Measurements from ENCODE around the gene VAV1. TPM values are rescaled to one million over a fixed set of nuclear protein-coding genes. Genes with fewer than 3 reads are reported as not detected.

The VAV1 gene
- total and polyA plus RNA-seq, 2 of the 13 experiments (the other 11 are each of a cell fraction or from before 2014, with no cell fraction given): not detected

- ChIA-PET POLR2A (no interaction called here), CTCF (ENCODE audit: low intra/inter-chr PET ratio, low total read pairs) (no interaction called here)
- H3K79me2 ChIP-seq (ENCODE audit: insufficient read depth, low read length): no peaks in the 10 kb centered on the region
- FAIRE-seq (no peak), DNase-seq (ENCODE audit: low spot score) (no peak), ATAC-seq (no peak)
- no peaks in the 10 kb centered on the region for H3K36me3 ChIP-seq (replicated peaks in 1 of 2; ENCODE audit: control insufficient read depth in 1 of 2, insufficient read depth in 2 of 2, low read length in 2 of 2)
- no peaks in the 10 kb centered on the region for H4K20me1 ChIP-seq (ENCODE audit: insufficient read depth, low read length)
- peaks cover 0 to 5% of the 10 kb centered on the region in 2 experiments; a peak in 1 of 5 replicates for H3K27me3 ChIP-seq (ENCODE audit: control insufficient read depth in 1 of 2, insufficient read depth in 2 of 2, low read length in 2 of 2)
- no peak overlapping the region for H2AFZ ChIP-seq (ENCODE audit: low read length)
- H3K9me3 ChIP-seq (ENCODE audit: low read length): no peaks in the 10 kb centered on the region; the same call in 1 of the 2 replicates
- no peaks in the 10 kb centered on the region for H3K4me1 ChIP-seq (ENCODE audit: insufficient read depth, low read length)
- TF ChIP-seq ZSCAN29 (CRISPR knock-in tag; conservative IDR thresholded peaks at IDR 0.05) (no peak), SNAPC2 (CRISPR knock-in tag; IDR thresholded peaks at IDR 0.05) (no peak), TEF (CRISPR knock-in tag; IDR thresholded peaks at IDR 0.05) (no peak)
- H3K4me3 ChIP-seq (replicated peaks in 1 of 3; ENCODE audit: insufficient read depth in 1 of 3, low read depth in 2 of 3, low read length in 3 of 3): no peak overlapping the region
- no TSS peak for BruUV-seq (replicated peaks)
- H3K4me2 ChIP-seq (ENCODE audit: low read depth, low read length): no peak overlapping the region
- in situ Hi-C loops (cut with HindIII; ENCODE audit: extremely low pct_ligation_motif_present, low pct_unique_long_range_greater_than_20kb): no loop called here
- intact Hi-C loops (cut with micrococcal nuclease; ENCODE audit: unreplicated experiment): no loop called here
- no peak overlapping the region for H3K9ac ChIP-seq (ENCODE audit: insufficient read depth, low read depth, low read length)
- no peak overlapping the region for H3K27ac ChIP-seq (ENCODE audit: extremely low read length, insufficient read depth, low read length)
- 8% methylated on average over 4 of the region's 4 CpGs for WGBS (ENCODE audit: low lambda C conversion rate)
These were observed 105.3 kb downstream of the VAV1 start for GRCh38 chr19:6877766-6878165.

- intact Hi-C loops (cut with micrococcal nuclease; ENCODE audit: unreplicated experiment) (no loop called here), in situ Hi-C loops (cut with HindIII; ENCODE audit: extremely low pct_ligation_motif_present, low pct_unique_long_range_greater_than_20kb) (no loop called here)
- no TSS peak for BruUV-seq (replicated peaks)
- H3K4me1 ChIP-seq (ENCODE audit: insufficient read depth, low read length): no peaks in the 10 kb centered on the region
- H2AFZ ChIP-seq (ENCODE audit: low read length): no peak overlapping the region
- H3K4me3 ChIP-seq (replicated peaks in 1 of 3; ENCODE audit: insufficient read depth in 1 of 3, low read depth in 2 of 3, low read length in 3 of 3): no peak overlapping the region
- no peak for ATAC-seq
- H3K27ac ChIP-seq (ENCODE audit: extremely low read length, insufficient read depth, low read length): no peak overlapping the region
- H3K27me3 ChIP-seq (ENCODE audit: control insufficient read depth in 1 of 2, insufficient read depth in 2 of 2, low read length in 2 of 2): peaks cover 2 to 6% of the 10 kb centered on the region in 2 experiments; a peak in 1 of 5 replicates
- WGBS (ENCODE audit: low lambda C conversion rate): 31% methylated on average over 7 of the region's 7 CpGs
- no peaks in the 10 kb centered on the region for H4K20me1 ChIP-seq (ENCODE audit: insufficient read depth, low read length)
- H3K4me2 ChIP-seq (ENCODE audit: low read depth, low read length): no peak overlapping the region
- ChIA-PET CTCF (ENCODE audit: low intra/inter-chr PET ratio, low total read pairs) (no interaction called here), POLR2A (no interaction called here)
- H3K79me2 ChIP-seq (ENCODE audit: insufficient read depth, low read length): no peaks in the 10 kb centered on the region
- no peak for FAIRE-seq
- no peak for DNase-seq (ENCODE audit: low spot score)
- H3K36me3 ChIP-seq (replicated peaks in 1 of 2; ENCODE audit: control insufficient read depth in 1 of 2, insufficient read depth in 2 of 2, low read length in 2 of 2): no peaks in the 10 kb centered on the region
- H3K9ac ChIP-seq (ENCODE audit: insufficient read depth, low read depth, low read length): no peak overlapping the region
- no peaks in the 10 kb centered on the region for H3K9me3 ChIP-seq (ENCODE audit: low read length)
- TF ChIP-seq ZFYVE20 (CRISPR knock-in tag; IDR thresholded peaks at IDR 0.05; ENCODE audit: borderline replicate concordance, low read depth): no peak
- no peak for TF ChIP-seq ZNF770 (CRISPR knock-in tag; IDR thresholded peaks at IDR 0.05)
- TF ChIP-seq CENPBD1 (CRISPR knock-in tag; IDR thresholded peaks at IDR 0.05; ENCODE audit: borderline replicate concordance, low read depth): no peak
- no peak for TF ChIP-seq ZNF138 (CRISPR knock-in tag; IDR thresholded peaks at IDR 0.05; ENCODE audit: low read depth)
- TF ChIP-seq HNRNPL (IDR thresholded peaks at IDR 0.05; ENCODE audit: low read depth, low read length): no peak
- no peak for TF ChIP-seq PLSCR1 (CRISPR knock-in tag; IDR thresholded peaks at IDR 0.05; ENCODE audit: borderline replicate concordance)
- TF ChIP-seq ZNF30 (CRISPR knock-in tag; IDR thresholded peaks at IDR 0.05): no peak
- no peak for TF ChIP-seq ZFP36L2 (CRISPR knock-in tag; IDR thresholded peaks at IDR 0.05)
- no peak for TF ChIP-seq MIER3 (CRISPR knock-in tag; IDR thresholded peaks at IDR 0.05; ENCODE audit: borderline replicate concordance)
- no peak for TF ChIP-seq MTF2 (CRISPR knock-in tag; IDR thresholded peaks at IDR 0.05; ENCODE audit: borderline replicate concordance)
- TF ChIP-seq BRCA1 (CRISPR knock-in tag; IDR thresholded peaks at IDR 0.05): no peak
- TF ChIP-seq ARNT2 (CRISPR knock-in tag; IDR thresholded peaks at IDR 0.05; ENCODE audit: low read depth): no peak
These were observed 113.9 kb downstream of the VAV1 start for GRCh38 chr19:6886277-6886897.
